ENCODE measurements around the gene LCE1D. TPM values are rescaled to one million over a fixed set of nuclear protein-coding genes. Genes with fewer than 3 reads are reported as not detected.

LCE1D gene
- total RNA-seq, 4 donors from 2014 or later, result not detected

- intact Hi-C loops (cut with DNase I; ENCODE audit: low total_unique reads), result no loop called here
- H3K36me3 ChIP-seq, result no peaks in the 10 kb centered on the region
- H3K4me1 ChIP-seq, result no peaks in the 10 kb centered on the region
- DNase-seq, result no peak
- no peak for TF ChIP-seq CTCF (IDR thresholded peaks at IDR 0.05)
- H3K27ac ChIP-seq, result no peak overlapping the region
- H3K27me3 ChIP-seq, result no peaks in the 10 kb centered on the region
- H3K9me3 ChIP-seq, result no peaks in the 10 kb centered on the region
- H3K4me3 ChIP-seq, result no peak overlapping the region
Observed at GRCh38 chr1:152811050-152811449, 14.5 kb downstream of the LCE1D start.

- no peaks in the 10 kb centered on the region for H3K9me3 ChIP-seq
- H3K27me3 ChIP-seq, result no peaks in the 10 kb centered on the region
- H3K27ac ChIP-seq, result no peak within 1 kb of the TSS
- DNase-seq, result no peak
- TF ChIP-seq CTCF (IDR thresholded peaks at IDR 0.05) (no peak), POLR2A (IDR thresholded peaks at IDR 0.05) (no peak)
- H3K4me1 ChIP-seq, result no peaks in the 10 kb centered on the region
- H3K36me3 ChIP-seq, result no peaks in the 10 kb centered on the region
- intact Hi-C loops (cut with DNase I; ENCODE audit: low total_unique reads), result no loop called here
- H3K4me3 ChIP-seq, result no peak within 1 kb of the TSS
Observed at GRCh38 chr1:152811671-152812070, 15.2 kb downstream of the LCE1D start, which contains the start of gene LCE1B. Gene LCE1B (plus strand): TSS chr1:152811971. CDS start chr1:152812447, 476 bp downstream.

- no peaks in the 10 kb centered on the region for H3K27me3 ChIP-seq
Observed at GRCh38 chr1:152817309-152817708, 20.8 kb downstream of the LCE1D start.

GRCh38 chr1:152823294-152823693 is 26.8 kb downstream of the LCE1D start:
- H3K4me1 ChIP-seq, result no peaks in the 10 kb centered on the region
- no peaks in the 10 kb centered on the region for H3K9me3 ChIP-seq
- TF ChIP-seq POLR2A (IDR thresholded peaks at IDR 0.05) (no peak), CTCF (IDR thresholded peaks at IDR 0.05) (no peak)
- intact Hi-C loops (cut with DNase I; ENCODE audit: low total_unique reads), result no loop called here
- H3K27ac ChIP-seq, result no peak overlapping the region
- no peaks in the 10 kb centered on the region for H3K27me3 ChIP-seq
- no peaks in the 10 kb centered on the region for H3K36me3 ChIP-seq
- H3K4me3 ChIP-seq, result no peak overlapping the region
- no peak for DNase-seq

More at GRCh38 chr1:152817309-152817708, 20.8 kb downstream of the LCE1D start:
- no peaks in the 10 kb centered on the region for H3K36me3 ChIP-seq
- no peaks in the 10 kb centered on the region for H3K4me1 ChIP-seq
- H3K9me3 ChIP-seq, result no peaks in the 10 kb centered on the region
- DNase-seq, result no peak
- H3K4me3 ChIP-seq, result no peak overlapping the region
- H3K27ac ChIP-seq, result no peak overlapping the region
- TF ChIP-seq POLR2A (IDR thresholded peaks at IDR 0.05), result no peak
- TF ChIP-seq CTCF (IDR thresholded peaks at IDR 0.05), result no peak
- intact Hi-C loops (cut with DNase I; ENCODE audit: low total_unique reads), result no loop called here

- H3K4me3 ChIP-seq, result no peak overlapping the region
- no peaks in the 10 kb centered on the region for H3K27me3 ChIP-seq
- H3K36me3 ChIP-seq, result no peaks in the 10 kb centered on the region
- H3K27ac ChIP-seq, result no peak overlapping the region
- no peak for TF ChIP-seq CTCF (IDR thresholded peaks at IDR 0.05)
- no peak for TF ChIP-seq POLR2A (IDR thresholded peaks at IDR 0.05)
- intact Hi-C loops (cut with DNase I; ENCODE audit: low total_unique reads), result no loop called here
- no peak for DNase-seq
- no peaks in the 10 kb centered on the region for H3K9me3 ChIP-seq
- no peaks in the 10 kb centered on the region for H3K4me1 ChIP-seq
Observed at GRCh38 chr1:152824964-152825363, 28.4 kb downstream of the LCE1D start.

All from uterus (tissue), 4 donors.